ENCODE data around the gene CHST3. TPM values are rescaled to one million over a fixed set of nuclear protein-coding genes. Genes with fewer than 3 reads are reported as not detected.

CHST3 gene
- total RNA-seq, 1 donor from 2014 or later: 12.9 TPM

DNA sequence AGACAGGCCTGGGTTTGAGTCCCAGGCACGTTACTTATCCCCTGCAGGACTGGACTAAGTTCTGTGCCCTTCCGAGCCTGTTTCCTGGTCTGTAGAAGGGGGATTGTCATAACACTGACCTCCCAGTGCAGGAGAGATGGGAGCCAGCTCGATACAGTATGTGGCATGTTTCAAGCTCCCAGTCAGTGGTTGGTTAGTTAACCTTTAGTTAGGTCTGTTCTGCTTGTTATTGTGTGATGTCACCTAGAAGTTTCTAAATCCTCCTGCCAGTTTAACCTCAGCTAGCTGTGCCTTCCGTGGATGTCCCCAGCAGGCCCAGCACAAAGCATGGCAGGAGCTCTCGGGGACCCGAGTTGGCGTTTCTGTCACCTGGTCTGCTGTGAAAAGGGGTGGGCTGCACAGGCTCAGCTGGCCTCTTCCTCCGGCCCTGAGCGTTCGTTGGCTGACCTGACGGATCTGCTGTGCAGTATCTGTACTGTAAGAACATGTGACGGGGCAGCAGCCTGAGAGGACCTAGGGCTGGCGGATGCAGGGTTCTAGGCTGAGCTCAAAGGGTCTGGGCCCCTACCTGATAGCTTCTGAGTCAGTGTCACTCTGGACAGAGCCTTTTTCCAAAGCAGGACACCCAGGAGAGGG lies 71.2 kb downstream of the CHST3 start:
- Mint-ChIP-seq H3K36me3 (ENCODE audit: insufficient read depth) (no peaks in the 10 kb centered on the region), H3K9me3 (ENCODE audit: low read depth) (no peaks in the 10 kb centered on the region), H3K27me3 (no peaks in the 10 kb centered on the region), H3K27ac (no peak overlapping the region), H3K4me3 (ENCODE audit: low read depth) (no peak overlapping the region), H3K4me1 (ENCODE audit: low read depth) (peaks cover 39% of the 10 kb centered on the region)
- no peak for DNase-seq (ENCODE audit: low spot score, unreplicated experiment)
- TF ChIP-seq, protein P1, sequence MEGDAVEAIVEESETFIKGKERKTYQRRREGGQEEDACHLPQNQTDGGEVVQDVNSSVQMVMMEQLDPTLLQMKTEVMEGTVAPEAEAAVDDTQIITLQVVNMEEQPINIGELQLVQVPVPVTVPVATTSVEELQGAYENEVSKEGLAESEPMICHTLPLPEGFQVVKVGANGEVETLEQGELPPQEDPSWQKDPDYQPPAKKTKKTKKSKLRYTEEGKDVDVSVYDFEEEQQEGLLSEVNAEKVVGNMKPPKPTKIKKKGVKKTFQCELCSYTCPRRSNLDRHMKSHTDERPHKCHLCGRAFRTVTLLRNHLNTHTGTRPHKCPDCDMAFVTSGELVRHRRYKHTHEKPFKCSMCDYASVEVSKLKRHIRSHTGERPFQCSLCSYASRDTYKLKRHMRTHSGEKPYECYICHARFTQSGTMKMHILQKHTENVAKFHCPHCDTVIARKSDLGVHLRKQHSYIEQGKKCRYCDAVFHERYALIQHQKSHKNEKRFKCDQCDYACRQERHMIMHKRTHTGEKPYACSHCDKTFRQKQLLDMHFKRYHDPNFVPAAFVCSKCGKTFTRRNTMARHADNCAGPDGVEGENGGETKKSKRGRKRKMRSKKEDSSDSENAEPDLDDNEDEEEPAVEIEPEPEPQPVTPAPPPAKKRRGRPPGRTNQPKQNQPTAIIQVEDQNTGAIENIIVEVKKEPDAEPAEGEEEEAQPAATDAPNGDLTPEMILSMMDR (IDR thresholded peaks at IDR 0.05; ENCODE audit: unreplicated experiment): no peak

DNA sequence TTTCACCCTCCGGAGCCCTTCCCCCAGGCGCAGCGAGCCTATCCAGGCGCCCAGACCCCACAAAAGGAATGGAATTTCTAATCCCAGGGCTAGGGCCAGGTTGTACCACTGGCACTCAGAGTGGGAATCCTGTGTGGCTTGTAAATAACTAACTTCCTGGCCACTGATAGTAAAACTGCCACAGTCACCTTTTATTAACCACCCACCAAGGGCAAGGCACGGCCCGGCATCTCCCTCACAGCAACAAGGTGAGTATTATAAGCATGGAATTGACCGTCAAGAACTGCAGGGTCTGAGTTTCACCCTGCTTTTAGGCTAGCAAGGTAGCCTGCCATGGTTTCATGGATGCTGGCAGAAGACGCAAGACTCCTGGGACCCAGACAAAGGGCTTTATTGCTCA lies 73.1 kb downstream of the CHST3 start:
- Mint-ChIP-seq H3K9me3 (ENCODE audit: low read depth) (no peaks in the 10 kb centered on the region), H3K27me3 (no peaks in the 10 kb centered on the region), H3K4me3 (ENCODE audit: low read depth) (no peak overlapping the region), H3K4me1 (ENCODE audit: low read depth) (peaks cover 34% of the 10 kb centered on the region), H3K36me3 (ENCODE audit: insufficient read depth) (no peaks in the 10 kb centered on the region), H3K27ac (peak overlapping the region; percentile 80)
- TF ChIP-seq, protein P1 (IDR thresholded peaks at IDR 0.05; ENCODE audit: unreplicated experiment): no peak
- no peak for DNase-seq (ENCODE audit: low spot score, unreplicated experiment)

DNA sequence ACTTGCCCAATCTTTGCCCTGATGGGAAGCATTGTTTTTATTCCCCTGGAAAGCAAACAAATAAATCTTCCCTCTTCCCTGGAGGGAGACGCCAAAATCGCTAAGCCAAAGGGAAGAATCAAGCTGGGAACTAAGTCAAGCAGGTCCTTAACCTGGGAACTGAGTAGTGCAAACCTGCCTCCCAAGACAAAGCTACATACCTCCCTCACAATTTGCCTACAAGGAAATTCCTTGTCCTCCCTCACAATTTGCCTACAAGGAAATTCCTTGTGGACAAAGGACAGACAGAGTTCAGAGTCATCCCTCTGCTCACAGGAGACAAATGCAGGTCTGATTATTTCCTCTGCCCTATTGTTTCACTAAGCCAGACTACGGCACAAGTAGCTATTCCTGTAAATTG lies 73.6 kb downstream of the CHST3 start:
- Mint-ChIP-seq H3K27me3 (no peaks in the 10 kb centered on the region), H3K36me3 (ENCODE audit: insufficient read depth) (no peaks in the 10 kb centered on the region), H3K4me1 (ENCODE audit: low read depth) (peaks cover 38% of the 10 kb centered on the region), H3K4me3 (ENCODE audit: low read depth) (no peak overlapping the region), H3K27ac (peak overlapping the region; percentile 80), H3K9me3 (ENCODE audit: low read depth) (no peaks in the 10 kb centered on the region)
- DNase-seq (ENCODE audit: low spot score, unreplicated experiment): no peak
- TF ChIP-seq, protein P1 (IDR thresholded peaks at IDR 0.05; ENCODE audit: unreplicated experiment): no peak

DNA sequence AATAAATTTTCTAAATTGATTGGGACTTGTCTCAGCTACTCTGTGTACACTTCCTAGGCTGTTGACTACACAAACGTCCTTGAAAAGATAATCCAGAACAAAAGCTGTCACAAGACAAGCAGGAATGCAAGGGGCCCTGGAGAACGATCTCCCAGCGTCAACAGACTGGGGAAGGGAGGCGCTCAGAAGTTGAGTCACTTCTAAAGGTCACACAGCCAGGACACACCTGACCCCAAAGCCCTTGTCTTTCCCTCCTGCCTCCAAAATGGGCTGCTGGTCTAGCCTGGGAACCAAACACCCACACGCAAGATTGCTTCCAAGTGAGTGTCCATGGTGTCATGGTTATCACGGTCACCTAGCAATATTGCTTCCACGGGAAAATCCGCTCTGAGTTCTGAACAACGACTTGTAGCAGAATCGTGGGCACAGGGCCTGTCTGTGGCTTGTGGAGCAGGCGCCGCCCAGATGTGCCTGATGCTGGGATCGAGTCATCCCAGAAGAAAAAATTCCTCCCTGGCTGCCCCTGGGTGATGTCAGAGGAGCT lies 74.3 kb downstream of the CHST3 start:
- Mint-ChIP-seq H3K4me1 (ENCODE audit: low read depth) (peaks cover 44% of the 10 kb centered on the region), H3K27me3 (no peaks in the 10 kb centered on the region), H3K36me3 (ENCODE audit: insufficient read depth) (no peaks in the 10 kb centered on the region), H3K4me3 (ENCODE audit: low read depth) (no peak overlapping the region), H3K27ac (peak overlapping the region; percentile 80), H3K9me3 (ENCODE audit: low read depth) (no peaks in the 10 kb centered on the region)
- TF ChIP-seq, protein P1 (IDR thresholded peaks at IDR 0.05; ENCODE audit: unreplicated experiment): no peak
- DNase-seq (ENCODE audit: low spot score, unreplicated experiment): no peak

DNA sequence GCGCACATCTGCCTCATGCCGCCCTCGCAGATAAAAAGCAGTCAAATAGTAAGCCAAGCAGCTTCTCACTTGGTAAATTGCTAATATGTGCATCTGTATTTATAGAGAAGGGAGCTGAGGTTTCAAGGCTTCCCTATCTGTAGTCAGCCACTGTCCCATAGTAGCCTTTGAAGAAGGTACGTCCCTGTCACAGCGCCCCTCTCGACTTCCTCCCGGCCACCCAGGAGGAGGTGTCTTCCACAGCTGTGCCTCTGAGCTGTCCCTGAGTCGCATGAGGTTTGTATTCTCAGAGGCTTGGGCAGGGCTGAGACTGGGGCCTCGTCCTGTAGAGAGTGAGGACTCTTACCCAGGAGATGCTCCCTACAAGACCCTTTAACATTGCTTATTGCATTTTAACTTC lies 75.2 kb downstream of the CHST3 start:
- H3K27ac Mint-ChIP-seq: peak overlapping the region; percentile 62
- TF ChIP-seq, protein P1 (IDR thresholded peaks at IDR 0.05; ENCODE audit: unreplicated experiment): no peak
- DNase-seq (ENCODE audit: low spot score, unreplicated experiment): no peak
- H3K27me3 Mint-ChIP-seq: no peaks in the 10 kb centered on the region
- no peaks in the 10 kb centered on the region for H3K9me3 Mint-ChIP-seq (ENCODE audit: low read depth)
- no peaks in the 10 kb centered on the region for H3K36me3 Mint-ChIP-seq (ENCODE audit: insufficient read depth)
- peaks cover 41% of the 10 kb centered on the region for H3K4me1 Mint-ChIP-seq (ENCODE audit: low read depth)
- H3K4me3 Mint-ChIP-seq (ENCODE audit: low read depth): no peak overlapping the region

Measured in progenitor cell of endocrine pancreas (in vitro differentiated cells).